ENCODE results near the gene UNC13B. TPM values are rescaled to one million over a fixed set of nuclear protein-coding genes. Genes with fewer than 3 reads are reported as not detected.

UNC13B gene
- total RNA-seq, 2 donors from 2014 or later: 20.2 to 29.3 TPM

DNA sequence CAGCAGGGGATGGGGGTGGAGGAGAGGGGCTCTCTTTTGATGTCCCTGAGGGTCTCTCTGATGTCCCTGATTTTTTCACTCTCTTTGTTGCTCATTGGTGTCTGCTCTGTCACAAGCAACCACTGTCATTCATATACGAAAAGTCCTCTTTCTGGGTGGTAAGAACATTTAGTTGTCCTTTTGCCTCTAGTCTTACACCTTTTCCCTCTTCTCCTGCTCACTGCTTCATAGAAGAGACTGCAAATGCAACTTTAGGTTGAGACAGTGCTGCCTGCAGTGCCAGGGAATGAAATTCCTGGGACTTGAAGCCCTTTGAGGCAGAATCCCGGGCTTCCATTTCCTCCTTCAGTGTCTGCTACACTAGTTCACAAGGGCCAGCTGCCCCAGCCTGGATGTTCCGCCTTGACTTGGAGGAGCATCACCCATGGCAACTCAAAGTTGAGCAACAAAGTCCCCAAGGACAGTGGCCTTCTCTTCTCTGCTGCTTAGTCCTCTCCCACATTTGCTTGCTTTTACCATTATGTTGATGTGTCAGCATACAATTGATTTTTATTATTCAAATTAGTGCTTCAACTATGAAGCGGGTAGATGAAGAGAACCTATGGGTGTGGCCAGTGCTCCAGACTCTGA, 233.4 kb downstream of the UNC13B start:
- H3K4me3 ChIP-seq: no peak overlapping the region
- no peaks in the 10 kb centered on the region for H3K4me1 ChIP-seq
- intact Hi-C loops (cut with DNase I): no loop called here
- H3K36me3 ChIP-seq (replicated peaks in 1 of 2; ENCODE audit: insufficient read depth in 1 of 2, low read depth in 2 of 2): peaks cover 14 to 26% of the 10 kb centered on the region in 2 donors
- DNase-seq (no peak), ATAC-seq (no peak)
- no peaks in the 10 kb centered on the region for H3K9me3 ChIP-seq
- no peak for TF ChIP-seq CTCF (IDR thresholded peaks at IDR 0.05)
- TF ChIP-seq POLR2A (IDR thresholded peaks at IDR 0.05): no peak
- 87 to 89% methylated on average over 4 of the region's 4 CpGs for WGBS, 2 donors
- H3K27me3 ChIP-seq: no peaks in the 10 kb centered on the region
- no peak overlapping the region for H3K27ac ChIP-seq

- Histone ChIP-seq H3K27me3 (no peaks in the 10 kb centered on the region), H3K9me3 (no peaks in the 10 kb centered on the region), H3K4me1 (no peaks in the 10 kb centered on the region), H3K27ac (no peak overlapping the region), H3K36me3 (replicated peaks in 1 of 2; ENCODE audit: insufficient read depth in 1 of 2, low read depth in 2 of 2) (peaks cover 10 to 23% of the 10 kb centered on the region in 2 donors), H3K4me3 (no peak overlapping the region)
- intact Hi-C loops (cut with DNase I): no loop called here
- no peak for TF ChIP-seq CTCF (IDR thresholded peaks at IDR 0.05)
- TF ChIP-seq POLR2A (IDR thresholded peaks at IDR 0.05): no peak
- DNase-seq (no peak), ATAC-seq (no peak)
- WGBS, 2 donors: 72 to 88% methylated on average over 1 of the region's 1 CpG
Measured at GRCh38 chr9:35395706-35396101, 233.9 kb downstream of the UNC13B start.

- Histone ChIP-seq H3K27me3 (no peaks in the 10 kb centered on the region), H3K4me3 (no peak overlapping the region), H3K36me3 (replicated peaks in 1 of 2; ENCODE audit: insufficient read depth in 1 of 2, low read depth in 2 of 2) (peaks cover 10 to 24% of the 10 kb centered on the region in 2 donors), H3K9me3 (no peaks in the 10 kb centered on the region), H3K4me1 (no peaks in the 10 kb centered on the region), H3K27ac (no peak overlapping the region)
- intact Hi-C loops (cut with DNase I): no loop called here
- WGBS, 2 donors: 70 to 72% methylated on average over 10 of the region's 10 CpGs
- ATAC-seq (no peak), DNase-seq (no peak)
- no peak for TF ChIP-seq CTCF (IDR thresholded peaks at IDR 0.05)
- TF ChIP-seq POLR2A (IDR thresholded peaks at IDR 0.05): no peak
Measured at GRCh38 chr9:35396560-35397215, 234.9 kb downstream of the UNC13B start.

- ATAC-seq (no peak), DNase-seq (no peak)
- Histone ChIP-seq H3K4me3 (no peak overlapping the region), H3K27ac (no peak overlapping the region), H3K4me1 (no peaks in the 10 kb centered on the region), H3K27me3 (no peaks in the 10 kb centered on the region), H3K36me3 (replicated peaks in 1 of 2; ENCODE audit: insufficient read depth in 1 of 2, low read depth in 2 of 2) (peaks cover 10 to 24% of the 10 kb centered on the region in 2 donors), H3K9me3 (no peaks in the 10 kb centered on the region)
- TF ChIP-seq POLR2A (IDR thresholded peaks at IDR 0.05): no peak
- TF ChIP-seq CTCF (IDR thresholded peaks at IDR 0.05): no peak
- 87 to 92% methylated on average over 3 of the region's 3 CpGs for WGBS, 2 donors
- intact Hi-C loops (cut with DNase I): no loop called here
Measured at GRCh38 chr9:35397216-35397698, 235.4 kb downstream of the UNC13B start.

Measured in body of pancreas (tissue), 4 donors.